GM18870 (cell line): ENCODE data around the gene NBEA.

Experiments
- ATAC-seq: cut with Tn5 transposase; IDR thresholded peaks from one replicate; pipeline ENCODE4 v1.9.1; 2021; ENCODE audit warnings: moderate library complexity; ENCODE audit not compliant: unreplicated experiment

NBEA gene

DNA sequence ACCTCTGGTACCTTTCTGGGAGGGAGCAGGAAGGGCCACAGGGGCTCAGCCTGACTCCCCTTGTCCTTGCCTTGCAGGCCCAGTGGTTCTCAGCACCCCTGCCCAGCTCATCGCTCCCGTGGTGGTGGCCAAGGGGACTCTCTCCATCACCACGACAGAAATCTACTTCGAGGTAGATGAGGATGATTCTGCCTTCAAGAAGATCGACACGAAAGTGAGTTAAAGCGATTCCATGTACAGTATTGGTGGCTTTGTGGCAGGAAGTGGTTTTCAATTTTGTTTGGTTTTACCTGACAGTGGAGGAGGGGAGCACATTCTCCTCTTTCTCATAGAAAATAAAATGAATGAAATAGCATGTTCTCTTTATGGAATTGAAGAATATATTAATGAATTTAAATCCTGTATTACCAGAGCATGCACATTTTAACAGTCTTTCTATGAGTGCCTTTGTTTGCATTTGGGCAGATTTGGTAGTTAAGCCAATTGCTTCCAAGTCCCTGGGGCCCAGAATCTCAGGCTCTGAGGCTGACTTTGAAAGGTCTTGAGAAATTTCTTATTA lies 530.3 kb downstream of the NBEA start:
- no peak for ATAC-seq

DNA sequence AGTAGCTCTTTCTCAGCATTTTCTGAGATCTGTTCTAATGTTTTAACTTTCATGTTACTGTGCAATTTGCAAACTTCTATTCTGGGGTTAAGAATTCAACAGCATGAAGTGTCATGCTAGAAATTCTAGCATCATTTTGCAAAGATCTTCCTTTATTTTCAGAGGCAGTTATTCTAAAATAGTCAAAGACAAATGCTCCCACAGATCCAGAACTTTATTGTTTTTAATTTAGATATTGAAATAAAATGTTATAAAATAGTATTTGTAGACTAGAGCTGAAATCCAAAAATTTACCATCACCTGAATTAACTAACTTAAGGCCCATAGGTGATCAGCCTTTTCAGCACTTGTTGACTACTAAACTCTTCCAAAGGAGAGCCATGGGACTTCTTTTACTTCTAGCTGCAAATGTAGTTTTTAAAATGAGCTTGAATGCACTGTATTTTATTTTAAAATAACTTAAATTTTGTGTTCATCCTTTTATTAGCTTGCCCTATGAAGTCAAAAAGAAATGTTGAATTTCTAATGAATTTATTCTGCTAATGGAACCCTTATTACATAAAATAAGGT lies 531.2 kb downstream of the NBEA start:
- no peak for ATAC-seq

DNA sequence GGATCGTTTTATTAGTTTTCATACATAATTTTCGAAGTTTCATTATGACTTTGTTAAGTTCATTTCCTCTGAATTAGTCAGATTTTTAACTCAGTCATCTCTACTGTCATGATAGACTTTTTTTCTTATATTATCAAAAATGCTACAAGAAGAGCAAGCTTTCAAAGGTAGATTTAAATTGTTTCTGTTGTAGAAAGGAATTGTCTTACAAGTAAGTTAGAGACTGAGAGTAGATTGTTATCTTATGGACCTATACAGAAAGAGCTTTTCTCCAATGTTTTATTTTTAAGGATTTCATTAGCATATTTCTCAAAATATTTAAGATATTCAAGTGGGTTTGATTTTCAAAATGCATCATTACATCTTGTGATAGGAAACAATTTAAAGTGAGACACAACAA lies 531.7 kb downstream of the NBEA start:
- no peak for ATAC-seq

DNA sequence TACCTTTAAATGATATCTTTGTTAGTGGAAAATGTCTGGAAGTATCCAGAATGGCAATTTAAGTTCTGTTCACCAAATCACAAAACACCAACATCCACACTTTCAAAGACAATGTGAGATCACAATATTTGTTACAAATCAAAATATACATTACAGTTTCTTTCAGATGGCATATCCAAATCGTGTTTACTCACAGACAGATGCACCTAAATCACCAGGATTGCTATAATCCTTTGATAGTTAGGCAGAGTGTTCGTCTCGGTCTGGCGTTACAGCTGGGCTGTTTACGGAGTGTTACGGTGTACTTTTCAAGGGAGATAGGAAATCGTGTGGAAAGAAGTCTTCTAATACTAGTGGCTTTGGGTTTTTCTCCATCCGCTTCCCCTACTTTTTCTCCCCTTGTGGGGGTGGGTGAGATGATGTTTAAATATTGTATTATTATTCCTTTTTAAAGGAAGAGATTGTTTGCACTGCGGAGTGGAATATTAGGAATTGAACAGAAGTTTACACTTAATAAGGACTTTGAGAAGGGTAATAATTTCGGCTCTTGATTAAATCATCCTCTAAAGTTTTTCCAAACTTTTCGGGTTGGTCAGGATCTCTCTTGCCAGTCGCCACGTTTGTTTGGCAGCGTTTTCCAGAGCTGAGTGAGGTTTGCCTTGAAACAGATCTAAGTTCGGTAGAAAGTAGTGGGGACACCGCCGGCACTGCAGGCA lies 532.6 kb downstream of the NBEA start:
- ATAC-seq = no peak

DNA sequence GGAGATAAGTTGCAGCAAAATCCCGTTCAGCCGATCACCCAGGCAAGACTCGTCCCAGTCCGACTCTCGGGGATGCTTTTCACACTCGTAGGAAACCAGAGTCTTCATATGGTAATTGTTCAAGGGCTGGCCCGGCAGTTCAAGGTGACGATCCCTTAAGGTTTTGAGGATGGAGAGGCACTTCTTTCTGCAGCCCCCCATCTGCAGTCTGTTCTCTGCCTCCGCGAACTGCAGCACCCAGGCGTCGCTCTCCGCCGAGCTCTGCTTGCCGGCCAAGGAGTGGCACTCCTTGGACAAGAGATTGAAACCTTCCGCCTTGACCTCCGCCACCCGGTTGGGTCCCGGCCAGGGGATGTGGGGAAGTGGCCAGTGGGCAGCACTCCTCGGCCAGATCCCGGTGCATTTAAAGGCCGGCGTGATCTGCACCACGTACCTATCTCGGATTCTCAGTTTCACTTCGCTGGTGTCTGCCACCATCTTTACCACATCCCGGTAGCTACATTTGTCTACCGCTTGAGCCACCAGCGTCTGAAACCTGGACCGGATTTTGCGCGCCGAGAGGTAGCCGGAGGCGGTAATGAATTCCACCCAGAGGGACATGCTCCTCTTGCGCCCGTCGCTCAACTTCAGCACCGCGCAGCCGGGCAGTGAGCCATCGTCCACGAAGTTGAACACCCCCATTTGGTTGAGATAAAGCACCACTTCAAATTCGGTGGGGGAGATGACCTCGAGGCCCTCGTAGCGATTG lies 533.3 kb downstream of the NBEA start:
- ATAC-seq = no peak

DNA sequence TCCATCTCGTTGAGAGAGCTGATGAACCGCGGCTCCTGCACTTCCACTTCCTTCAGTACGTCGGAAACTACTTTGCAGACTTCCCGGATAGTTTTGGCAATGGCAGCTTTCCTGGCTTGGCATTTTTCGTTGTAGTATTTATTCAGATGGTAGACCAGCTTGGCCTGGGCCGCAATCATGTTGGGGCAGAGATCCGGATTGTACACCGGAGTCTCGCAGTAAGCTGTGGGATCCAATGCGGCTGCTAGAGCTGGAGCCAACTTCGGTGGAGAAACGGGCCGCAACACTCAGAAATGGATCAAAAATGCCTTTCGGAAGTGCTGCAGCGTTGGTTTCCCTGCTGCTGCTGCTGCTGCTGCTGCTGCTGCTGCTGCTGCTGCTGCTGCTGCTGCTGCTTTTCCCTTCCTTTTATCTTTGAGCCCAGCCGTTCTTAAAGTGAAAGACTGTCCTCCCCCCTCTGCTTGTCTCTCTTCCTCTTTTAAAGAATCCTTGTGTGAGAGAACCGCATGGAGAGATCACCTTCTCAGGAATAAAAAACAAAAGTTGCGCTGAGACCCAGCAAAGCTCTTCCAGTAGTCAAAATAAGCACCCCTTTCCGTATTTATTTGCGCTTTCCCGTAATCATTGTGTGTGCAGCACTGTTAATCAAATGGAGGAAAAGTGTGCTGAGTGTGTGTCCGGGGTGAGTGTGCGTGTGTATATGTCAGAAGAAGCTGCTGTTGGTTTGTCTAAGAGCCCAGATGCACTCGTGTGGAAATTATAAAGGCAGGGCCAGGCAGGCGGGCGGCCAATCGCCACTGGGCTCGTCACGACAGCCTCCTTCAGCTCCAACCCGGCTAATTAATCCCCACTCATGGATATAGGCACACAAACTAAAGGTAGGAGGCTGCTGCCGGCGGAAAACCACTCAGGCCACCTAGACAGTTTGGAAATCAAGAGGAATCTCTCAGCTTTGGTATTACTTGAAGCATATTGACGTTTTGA lies 534.2 kb downstream of the NBEA start, which contains the start of gene MAB21L1:
MAB21L1 (minus strand) TSS at position 730 of the 984 bp plus-strand sequence; CDS start at position 179, 551 bp downstream.
- no peak for ATAC-seq

DNA sequence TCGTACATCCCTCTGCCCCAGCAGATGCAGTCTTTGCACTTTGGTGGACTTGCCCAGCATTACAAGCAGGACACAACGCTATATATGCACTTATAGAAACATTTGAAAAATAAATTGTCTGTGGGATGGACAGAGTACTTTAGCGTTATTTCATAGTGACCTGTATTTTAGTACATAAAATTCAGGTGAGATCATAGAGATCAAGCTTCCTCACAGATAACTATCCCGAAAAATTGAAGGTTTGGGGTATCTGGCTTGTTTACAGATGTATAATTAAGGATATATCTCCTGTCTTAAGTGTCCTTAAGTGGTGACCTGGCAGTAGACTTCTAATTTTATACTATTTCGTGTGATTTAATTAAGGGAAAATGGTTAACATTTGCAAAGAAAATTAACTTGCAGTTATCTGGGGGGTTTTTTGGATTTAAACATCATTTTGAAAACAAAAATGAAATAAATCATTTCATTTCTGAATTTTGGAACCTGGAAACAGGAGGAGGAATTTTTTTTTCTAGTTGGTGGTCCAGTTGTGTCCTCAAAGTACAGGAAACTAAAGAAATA lies 535.4 kb downstream of the NBEA start:
- ATAC-seq = no peak

DNA sequence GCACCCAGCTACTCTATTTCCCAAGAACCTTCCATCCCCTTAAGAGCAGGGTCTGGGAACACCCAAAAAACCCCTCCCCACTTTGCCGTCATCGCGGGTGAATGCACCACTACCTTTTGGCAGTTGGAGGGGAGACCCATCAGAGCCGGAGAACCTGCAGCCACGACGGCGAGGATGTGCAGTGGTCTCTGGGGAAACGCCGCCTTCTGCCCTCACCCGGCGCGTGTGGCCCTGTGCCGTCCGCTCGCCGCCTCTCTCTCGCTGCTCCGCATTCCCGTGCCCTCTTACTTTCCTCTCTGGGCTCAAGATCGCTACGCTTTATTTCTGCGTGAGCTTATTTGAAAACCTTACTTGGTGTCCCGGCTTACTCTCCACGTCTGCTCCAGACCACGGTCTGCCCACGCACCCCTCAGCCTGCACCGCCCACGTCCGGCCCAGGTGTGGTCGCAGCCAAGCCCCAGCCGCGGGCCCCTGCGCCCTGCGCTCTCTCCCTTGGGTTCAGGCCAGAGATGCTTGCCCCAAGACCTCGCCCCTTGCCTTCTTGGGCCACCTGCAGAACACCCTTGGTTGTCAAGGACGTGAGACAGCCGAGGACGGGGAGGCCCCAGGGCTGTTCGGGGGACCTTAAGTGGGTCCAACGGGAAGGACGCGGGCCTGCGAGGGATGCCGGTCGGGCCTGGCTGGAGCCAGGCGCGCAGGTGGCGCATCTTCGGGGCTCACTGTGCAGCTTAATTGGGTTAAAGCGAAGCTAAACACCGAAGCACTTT lies 536.4 kb downstream of the NBEA start:
- no peak for ATAC-seq

DNA sequence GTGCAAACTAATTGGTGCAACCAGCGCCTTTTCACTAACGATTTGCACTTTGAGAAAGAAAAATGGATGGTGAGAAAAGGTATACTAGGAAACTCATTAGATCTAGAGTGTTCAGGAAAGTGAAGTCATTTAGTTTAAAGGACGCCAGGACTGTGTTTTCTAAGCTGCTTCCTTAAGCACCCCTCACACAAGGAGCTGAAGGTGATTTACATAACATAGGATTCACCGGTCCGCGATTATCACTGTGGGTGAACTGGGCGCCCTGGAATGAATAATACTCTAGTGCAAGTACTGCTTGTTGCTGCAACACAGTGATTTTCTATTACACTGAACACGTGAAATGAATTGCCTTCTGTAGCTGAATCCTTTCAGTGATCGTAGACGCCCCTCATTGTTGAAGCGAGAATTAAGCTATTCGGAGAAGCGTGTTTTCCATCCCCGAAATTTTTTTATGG lies 537.0 kb downstream of the NBEA start:
- no peak for ATAC-seq

DNA sequence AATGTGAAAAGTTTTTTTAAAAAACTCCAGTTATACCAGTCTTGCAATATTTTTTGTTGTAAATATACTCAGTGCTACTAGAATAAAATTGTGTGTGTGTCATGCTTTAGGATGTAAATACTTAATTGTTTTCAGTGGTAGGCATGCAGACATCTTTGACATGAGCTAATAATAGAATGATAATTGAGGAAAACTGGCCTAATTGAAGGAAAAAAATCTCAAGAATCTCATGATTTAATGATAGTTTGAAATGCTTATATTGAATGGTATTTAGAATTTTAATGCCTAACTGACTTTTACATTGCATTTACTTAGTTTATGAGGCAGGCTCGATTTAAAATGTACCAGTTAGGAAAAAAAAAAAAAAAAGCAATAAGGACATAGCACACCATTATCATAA lies 537.6 kb downstream of the NBEA start:
- no peak for ATAC-seq

DNA sequence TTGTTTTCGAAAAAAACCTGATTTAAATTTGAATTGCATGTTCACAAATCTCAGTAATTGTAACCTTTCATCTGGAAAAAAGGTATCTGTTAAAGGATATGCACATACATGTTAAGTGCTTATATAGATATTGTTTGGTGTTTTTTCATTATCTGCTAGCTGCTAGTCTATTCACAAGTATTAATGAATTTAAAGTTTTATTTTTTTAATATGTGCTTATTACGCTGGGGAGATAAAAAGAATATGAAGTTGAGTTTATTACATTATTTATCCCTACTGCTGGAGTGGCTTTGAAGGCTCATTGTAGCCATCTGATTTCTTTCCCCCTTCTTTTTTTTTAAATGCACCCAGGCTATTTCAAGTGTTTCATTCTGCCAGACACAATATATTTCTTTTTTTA lies 538.3 kb downstream of the NBEA start:
- ATAC-seq = no peak

DNA sequence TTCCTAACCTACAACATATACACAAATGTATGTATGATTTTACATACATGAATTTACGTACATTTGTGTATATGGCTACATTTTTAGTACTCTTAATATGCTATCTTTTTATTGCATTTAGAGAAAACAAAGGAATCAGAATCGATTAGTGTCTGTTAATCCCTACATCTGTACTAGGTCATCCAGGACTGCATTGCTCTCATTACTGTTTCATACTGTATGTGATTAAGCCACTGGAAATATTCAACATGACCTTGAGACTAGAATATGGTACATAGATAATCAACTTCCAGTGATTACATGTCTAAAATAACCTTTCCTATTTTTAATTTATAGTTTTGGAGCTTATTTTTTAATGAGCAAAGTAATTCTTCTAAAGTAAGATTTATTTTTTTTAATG lies 539.7 kb downstream of the NBEA start:
- ATAC-seq = no peak

DNA sequence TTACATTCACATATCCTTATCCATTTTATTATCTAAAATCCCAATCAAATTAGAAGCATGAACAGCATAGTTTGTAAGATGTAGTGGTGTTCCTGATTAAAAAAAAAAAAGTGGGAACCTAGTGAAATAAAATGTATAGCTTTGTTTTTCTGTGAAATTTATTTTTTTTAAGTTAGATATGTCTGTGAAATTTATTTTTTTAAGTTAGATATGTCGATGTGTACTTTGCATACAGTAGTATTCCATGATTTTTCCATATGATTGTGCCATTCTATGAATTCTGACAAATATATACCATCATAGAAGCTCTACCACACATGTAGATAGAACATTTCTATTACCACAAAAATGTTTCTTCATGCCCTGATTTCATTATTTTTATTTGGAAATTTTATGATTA lies 540.5 kb downstream of the NBEA start:
- no peak for ATAC-seq

DNA sequence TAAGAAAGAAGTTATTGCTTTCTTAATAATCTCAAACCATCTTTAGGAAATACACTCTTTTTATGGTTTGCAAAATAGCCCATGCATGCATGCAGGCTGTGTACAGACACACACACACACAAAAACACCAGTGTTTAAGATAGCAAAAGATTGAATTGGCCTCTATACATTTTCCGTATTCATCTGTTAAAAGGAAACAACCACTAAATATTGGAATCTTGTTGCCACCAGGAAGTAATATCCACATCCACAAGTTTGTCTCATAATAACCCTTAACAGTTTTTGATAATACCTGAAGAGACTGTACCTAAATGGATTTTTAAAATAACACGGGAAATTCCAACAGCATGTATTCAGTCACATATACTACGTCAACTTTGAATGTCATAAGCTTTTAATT lies 541.7 kb downstream of the NBEA start:
- no peak for ATAC-seq

DNA sequence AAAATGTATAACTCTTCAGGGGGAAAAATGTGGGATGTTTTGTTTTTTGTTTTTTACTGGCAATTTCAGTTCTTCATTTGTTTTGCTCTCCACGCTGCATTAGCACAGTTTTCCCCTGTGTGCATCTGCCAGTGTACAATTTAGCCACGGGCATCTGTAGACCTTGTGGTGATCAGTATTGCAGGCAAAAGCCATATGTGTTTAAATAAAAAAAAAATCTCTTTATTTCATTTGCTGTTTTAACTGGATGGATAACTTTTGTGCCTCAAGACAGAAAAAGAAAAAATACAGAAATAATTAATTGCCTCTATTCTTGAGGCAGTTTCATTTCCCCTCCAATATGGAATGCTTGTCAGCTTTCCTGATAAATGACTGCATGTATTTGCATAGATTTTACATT lies 542.3 kb downstream of the NBEA start:
- no peak for ATAC-seq

DNA sequence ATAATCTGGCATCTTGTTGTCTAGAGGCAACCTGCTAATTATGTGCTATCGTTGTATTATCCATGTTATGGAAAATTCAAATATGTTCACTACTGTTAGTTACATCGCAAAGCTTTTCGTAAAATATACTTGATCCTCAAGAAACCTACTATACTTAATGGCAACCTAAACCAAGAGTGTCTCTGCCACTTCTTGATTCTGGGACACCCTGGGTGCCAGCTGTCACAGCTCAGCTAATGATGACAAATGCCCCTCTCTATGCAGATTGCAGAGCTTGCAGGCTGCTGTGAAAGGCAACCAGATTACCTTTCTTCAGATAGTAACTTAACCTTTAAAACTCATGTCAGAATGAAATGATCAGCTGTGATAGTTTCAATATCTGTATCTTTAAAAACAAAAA lies 543.4 kb downstream of the NBEA start:
- ATAC-seq = no peak

DNA sequence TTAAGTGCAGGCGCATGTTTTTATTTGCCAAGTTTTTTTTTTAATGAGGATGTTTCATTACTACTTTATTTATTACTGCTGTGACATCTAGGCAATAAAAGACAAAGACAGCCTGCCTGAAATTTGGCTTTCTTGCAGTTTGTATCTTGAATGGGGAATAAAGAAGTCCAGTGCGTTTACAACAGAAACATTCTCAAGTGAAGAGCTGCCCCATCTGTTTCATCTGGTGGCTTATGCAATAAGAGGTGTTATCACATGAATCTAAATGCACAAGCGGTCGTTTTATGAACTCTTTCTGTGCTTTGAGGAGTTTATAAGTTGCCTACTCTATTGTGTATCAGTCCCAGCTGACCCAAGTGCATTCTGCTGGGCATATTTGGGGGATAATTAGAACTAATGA lies 547.0 kb downstream of the NBEA start:
- ATAC-seq = no peak

DNA sequence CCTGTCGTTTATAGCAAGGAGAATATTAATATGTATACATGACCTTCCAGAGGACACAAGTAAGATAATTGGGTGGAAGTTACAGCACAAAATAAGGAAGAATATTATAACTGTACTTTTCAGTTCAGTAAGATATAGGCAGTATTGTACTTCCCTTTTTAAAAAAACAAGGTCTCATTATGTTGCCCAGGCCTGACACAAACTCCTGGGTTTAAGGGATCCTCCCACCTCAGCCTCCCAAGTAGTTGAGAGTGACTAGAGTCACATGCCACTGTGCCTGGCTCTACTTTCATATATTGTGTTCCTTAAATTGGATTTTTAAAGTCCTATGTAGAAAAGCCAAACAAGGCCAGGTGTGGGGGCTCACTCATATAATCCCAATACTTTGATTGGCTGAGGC lies 553.9 kb downstream of the NBEA start:
- ATAC-seq = no peak

DNA sequence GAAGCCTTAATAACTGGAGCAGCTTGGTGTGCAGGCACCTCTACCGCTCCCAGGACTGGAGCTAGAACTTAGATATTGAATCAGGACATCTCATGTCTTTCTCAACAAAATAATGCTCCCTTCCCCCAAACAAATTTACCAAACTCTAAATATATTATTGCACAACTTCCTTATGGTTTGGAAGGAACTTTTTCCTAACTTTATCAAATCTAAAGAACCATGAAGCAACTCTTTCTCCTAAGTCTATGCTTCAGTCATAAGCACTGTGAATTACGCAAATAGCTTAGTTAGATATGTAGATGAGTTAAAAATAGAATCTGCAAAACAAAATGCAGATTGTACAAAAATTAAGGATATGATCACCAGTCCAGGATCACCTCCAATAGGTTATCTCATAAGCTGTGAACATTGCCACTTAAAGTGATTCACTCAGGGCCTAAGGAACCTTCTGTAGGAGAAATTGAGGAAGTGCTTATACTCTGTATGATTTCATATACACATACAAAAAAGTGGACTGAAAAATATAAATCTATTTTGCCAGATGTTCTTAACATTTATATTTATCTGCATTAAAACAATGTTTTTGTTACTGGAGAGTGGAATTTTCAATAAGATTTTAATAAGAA lies 554.8 kb downstream of the NBEA start:
- no peak for ATAC-seq
